A549 (cell line): ENCODE results near the gene EIF4G3.

Experiments used
- CHD2 ChIP-seq: fragments of 150-350 bp; IDR thresholded peaks from 2 replicates; pipeline ENCODE4 v1.6.1; 2014; ENCODE audit warnings: low read length; ENCODE audit not compliant: partially characterized antibody
- CTCF ChIP-seq: fragments of >200 bp; sonication (Bioruptor Twin); formaldehyde crosslinking; IDR thresholded peaks from 3 replicates; pipeline ENCODE4 v1.5.1; 2016
- EP300 ChIP-seq, 2 experiments: fragments of >200 bp; sonication (Bioruptor Twin); formaldehyde crosslinking; IDR thresholded peaks; 2 replicates in 1 of 2; 3 replicates in 1 of 2; pipeline ENCODE4 v1.6.1; 2016 to 2017
- HDAC2 ChIP-seq: fragments of 200-600 bp; sonication (generic); IDR thresholded peaks from 2 replicates; pipeline ENCODE4 v1.6.1; 2016
- JUN ChIP-seq, 2 experiments: fragments of >200 bp; sonication (Bioruptor Twin); formaldehyde crosslinking; IDR thresholded peaks; 2 replicates in 1 of 2; 3 replicates in 1 of 2; pipeline ENCODE4 v1.6.1; 2016 to 2017
- MAZ ChIP-seq: fragments of 150-350 bp; IDR thresholded peaks from 2 replicates; pipeline ENCODE4 v1.6.1; 2014; ENCODE audit warnings: antibody characterized with exemption, low read depth, low read length, borderline replicate concordance
- POLR2A ChIP-seq: IDR thresholded peaks from 2 replicates; pipeline ENCODE4 v1.6.1; 2012; ENCODE audit warnings: mild to moderate bottlenecking, low read length
- RCOR1 ChIP-seq: fragments of 150-350 bp; IDR thresholded peaks from 2 replicates; pipeline ENCODE4 v1.6.1; 2014; ENCODE audit warnings: antibody characterized with exemption, low read length, low read depth
- REST ChIP-seq: fragments of 200-600 bp; sonication (generic); IDR thresholded peaks from 2 replicates; pipeline ENCODE4 v1.6.1; 2016; ENCODE audit warnings: antibody characterized with exemption, mild to moderate bottlenecking, moderate library complexity
- USF2 ChIP-seq: fragments of 450-650 bp; IDR thresholded peaks from 2 replicates; pipeline ENCODE4 v1.6.1; 2014; ENCODE audit warnings: antibody characterized with exemption

- no peak for TF ChIP-seq USF2
- TF ChIP-seq CTCF, result no peak
- no peak for TF ChIP-seq RCOR1
- no peak for TF ChIP-seq CHD2
- TF ChIP-seq EP300 (IDR thresholded peaks at IDR 0.05), result no peak
- TF ChIP-seq REST, result no peak
- no peak for TF ChIP-seq POLR2A
- no peak for TF ChIP-seq HDAC2
- no peak for TF ChIP-seq JUN (IDR thresholded peaks at IDR 0.05)
- no peak for TF ChIP-seq MAZ
Observed at GRCh38 chr1:21106709-21107108, 70.0 kb downstream of the EIF4G3 start.
